ENCODE data around the gene SHC3. TPM values are rescaled to one million over a fixed set of nuclear protein-coding genes. Genes with fewer than 3 reads are reported as not detected.

SHC3 gene
- polyA plus RNA-seq, 12 donors: 0.52 to 1.4 (median 0.81) TPM; not detected in 1

DNA sequence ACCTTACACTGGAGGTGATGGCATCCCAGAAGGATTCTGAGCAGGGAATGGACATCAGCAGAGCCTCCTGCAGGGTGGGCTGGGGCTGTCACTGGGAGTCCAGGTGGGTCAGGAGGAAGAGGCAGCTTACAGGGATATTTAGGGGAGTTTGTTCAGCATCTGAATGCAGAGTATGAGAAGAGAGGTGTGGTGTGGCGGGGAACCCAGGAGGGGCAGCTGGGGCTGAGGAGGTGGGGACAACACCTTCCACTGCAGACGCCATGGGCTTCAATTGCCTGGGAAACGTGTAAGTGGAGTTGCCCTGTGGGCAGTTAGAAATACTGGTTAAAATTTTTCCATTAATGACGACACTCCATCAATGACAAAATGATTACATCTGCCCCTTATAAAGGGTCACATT, 153.9 kb downstream of the SHC3 start:
- no peak for DNase-seq

DNA sequence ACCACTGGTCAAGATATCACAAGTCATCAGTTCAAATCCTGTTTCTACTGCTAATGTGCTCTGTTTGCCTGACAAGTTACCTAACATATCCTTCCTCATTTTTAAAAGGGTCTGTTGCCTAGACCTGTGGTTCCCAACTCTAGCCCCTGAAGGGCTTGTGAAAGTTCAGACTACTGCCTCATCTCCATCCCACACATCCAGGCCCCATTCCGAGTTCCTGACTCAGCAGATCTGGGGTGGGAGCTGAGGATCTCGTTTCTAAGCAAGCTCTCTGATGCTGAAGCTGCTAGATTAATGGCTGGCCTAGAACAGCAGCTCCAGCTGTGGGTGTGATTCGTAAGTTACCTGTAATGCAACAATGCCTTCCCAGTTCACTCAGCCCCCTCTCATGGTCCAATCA, 154.9 kb downstream of the SHC3 start:
- no peak for DNase-seq

DNA sequence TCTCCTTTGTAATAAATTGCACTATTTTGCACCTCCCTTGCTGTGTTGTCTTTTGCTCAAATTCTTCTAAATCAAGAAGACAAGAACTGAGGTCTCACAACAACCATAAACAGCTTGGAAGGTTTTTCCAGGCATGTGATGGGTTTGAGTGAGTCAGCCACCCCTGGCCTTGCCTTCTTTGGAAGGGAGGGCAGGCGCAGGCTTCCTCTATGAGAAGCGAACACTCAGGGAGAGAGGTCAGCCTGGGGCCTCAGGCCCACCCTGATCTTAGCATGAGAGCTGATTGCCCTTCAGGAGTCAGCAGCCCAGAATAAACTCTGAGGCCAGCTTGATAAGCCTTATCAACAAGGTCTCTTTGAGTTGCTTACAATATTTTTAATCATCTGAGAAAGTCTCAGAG, 155.7 kb downstream of the SHC3 start:
- DNase-seq: no peak

DNA sequence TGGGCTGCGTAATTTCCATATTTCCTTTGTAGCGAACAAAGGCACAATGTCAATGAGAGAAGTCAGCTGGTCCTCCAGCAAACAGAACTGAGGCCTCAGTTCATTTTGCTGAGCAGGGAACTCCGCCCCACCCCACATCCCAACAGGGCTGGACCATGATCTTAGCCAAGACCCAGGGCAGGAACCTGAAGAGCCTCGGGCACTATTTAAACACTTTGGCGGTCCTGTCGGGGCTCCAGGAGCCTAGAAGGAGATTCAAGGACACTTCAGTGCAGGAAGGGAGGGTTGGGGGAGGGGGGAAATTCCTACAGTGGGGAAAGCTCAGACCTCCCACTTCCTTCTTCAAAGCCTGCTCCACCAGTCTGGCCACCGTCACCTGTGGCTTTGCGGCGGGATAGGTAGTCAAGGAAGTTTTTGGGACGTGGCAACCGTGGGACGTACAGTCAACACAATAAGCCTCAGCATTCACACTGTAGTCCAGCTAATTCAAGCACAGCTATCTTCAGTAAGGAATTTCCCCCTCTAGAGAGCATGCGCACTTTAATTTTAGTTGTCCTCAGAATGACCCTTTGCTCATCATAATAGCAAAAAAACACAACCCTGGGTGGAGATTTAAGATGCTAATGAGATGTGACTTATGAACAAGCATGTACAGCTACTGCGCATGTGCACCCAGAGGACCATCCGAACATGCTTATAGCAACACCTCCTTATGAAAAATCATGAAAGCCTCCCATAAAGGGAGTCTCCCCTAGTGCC, 156.4 kb downstream of the SHC3 start:
- DNase-seq: no peak

DNA sequence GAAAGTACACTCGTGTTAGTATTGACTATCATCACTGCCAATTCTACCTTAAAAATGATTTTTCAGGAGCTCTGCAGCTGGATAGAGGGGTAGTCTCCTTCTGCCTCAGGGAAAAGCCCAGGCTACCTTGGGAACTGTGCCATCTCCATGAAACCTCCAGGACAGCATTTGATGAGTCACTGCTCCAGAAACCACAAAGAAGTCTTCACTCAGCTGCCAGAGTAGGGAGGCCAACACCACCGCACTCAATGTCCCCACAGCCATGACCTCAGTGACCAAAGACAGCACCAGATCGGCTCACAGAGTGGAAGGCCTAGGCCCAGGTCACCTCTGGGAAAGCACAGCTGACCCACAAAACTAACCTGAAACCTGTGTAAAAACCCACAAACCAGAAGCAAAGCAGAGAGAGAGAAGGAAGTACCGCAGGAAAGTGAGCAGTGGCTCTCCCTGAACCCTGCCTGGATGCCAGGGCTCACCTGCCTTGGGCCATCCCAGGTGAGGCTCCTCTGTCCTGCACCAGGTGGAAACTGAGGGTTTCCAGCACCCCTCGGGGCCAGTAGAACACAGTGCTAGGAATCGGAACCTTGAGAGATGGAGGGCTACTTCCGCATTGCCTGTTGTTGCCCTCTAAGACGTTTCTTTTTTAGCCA, 157.3 kb downstream of the SHC3 start:
- no peak for DNase-seq

DNA sequence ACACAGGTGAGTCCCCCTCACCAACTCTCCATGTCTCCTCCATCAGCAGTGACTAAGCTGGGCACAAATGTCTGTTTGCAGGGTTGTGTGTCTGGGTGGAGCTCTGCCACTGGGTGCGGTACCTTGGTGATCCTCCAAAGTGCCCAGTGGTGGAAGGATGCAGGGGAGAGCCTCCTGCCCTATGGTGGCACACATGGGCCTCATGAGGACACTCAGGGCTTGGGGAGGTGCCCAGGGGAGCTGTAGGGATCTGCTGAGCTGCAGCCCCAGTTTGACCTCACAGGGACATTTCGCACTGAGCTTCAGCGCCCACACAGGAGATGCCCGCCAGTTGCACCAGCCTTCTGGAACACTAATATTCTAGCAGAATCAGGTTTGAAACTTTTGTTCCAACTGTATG, 157.9 kb downstream of the SHC3 start:
- DNase-seq: no peak

DNA sequence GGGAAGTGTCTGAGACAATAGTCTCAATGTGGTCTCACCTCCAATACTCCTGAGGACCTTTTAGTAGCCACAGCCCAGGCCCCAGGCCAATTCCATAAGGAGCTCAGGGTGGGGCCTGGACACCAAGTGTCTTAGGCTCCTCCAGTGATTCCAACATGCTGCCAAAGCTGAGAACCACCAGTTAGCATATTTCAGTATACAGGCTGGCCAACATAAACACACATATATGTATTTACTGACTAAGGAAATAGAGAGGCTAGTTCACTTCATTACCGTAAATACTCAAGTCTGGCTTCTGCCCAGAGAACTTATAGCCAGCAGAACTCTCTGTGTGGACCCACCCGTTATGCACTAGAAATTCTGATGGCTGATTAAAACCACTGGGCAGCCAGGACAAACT, 163.3 kb downstream of the SHC3 start:
- DNase-seq: no peak

DNA sequence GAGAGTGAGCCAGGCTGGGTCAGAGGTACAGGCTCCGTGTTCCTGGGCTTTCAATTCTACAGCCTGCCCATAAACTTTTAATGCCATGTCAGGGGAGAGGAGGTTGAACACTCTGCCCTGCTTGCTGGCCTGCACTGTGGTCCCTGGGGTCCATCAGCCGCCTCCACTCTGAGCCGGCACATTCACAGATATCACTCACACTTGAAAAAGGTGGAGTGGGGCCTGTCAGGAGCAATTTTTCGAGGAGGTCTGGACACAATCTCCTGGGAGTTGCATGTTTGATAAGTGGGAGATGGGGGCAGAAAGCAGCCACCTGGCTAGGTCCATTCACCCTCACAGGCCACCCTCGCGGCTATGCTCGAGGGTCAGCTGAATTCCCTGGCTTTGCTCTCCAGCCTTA, 164.5 kb downstream of the SHC3 start:
- no peak for DNase-seq

DNA sequence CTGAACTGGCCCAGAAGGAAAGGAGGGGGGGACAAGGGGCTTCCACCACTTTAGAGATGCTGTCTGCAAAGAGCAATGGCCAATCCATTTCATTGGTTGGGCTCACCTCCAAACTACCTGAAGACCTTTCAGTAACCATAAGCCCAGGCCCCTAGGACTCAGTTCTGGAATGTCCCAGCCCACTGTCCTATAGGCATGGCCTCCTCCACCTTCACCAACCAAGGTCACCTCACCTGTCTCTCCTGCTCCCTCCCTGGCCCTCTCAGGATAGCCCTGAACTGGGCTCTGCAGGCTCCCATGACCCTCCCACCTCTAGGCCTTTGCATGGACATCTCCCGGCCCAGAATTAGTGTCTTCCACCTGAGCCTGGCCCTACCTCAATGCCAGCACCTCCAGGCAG, 165.0 kb downstream of the SHC3 start:
- DNase-seq: no peak

DNA sequence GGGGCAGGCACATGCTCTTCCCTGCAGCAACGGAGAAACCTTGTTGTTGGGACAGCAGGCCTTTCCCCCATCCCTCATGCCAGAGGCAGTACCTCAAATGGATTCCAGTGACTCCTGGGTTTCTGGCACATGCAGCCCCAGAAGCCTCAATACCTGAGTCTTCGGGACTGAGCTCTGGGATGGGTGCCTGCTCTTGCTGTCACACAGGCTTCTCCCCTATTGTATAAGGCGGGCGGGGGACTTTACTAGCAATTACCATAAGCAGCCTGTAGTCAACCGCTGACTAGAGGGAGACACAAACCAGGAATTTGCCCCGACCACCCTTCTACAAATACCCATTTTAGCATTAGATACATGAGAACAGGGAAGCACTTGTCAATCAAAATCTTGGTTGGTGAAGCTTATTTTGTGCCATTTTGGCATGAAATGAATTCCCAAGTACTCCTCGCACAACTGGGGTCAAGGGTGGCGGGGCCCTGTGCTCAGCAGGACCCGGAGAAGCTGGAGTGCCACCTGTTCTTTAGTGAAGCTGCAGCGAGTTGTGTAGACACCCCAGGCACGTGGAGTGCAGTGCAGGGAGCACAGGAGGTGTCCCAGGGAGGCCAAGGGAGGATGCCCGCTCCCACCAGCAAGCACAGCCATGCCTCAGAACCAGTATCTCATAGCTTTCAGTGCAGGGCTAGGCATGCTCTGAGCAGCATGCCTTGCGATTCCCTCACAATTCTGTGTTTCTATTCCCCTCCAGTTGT, 166.2 kb downstream of the SHC3 start:
- no peak for DNase-seq

DNA sequence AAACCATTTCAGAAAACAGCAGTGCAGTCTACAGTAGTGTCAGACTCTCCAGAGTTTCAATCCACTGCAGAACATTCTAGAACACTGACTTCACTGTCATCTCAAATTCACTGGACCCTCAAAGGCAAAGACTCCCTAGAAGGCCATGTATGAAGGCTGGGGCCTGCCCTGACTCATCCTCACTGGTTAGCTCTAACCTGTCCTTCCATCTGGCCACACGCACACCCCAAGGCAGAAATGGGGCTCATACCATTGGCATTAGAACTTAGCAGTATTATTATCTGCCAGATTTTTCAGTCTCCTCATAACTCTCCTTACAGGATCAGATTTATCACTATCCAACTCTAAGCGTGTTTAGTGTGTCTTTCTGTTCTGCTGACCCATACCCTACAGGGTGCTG, 166.9 kb downstream of the SHC3 start:
- DNase-seq: no peak

DNA sequence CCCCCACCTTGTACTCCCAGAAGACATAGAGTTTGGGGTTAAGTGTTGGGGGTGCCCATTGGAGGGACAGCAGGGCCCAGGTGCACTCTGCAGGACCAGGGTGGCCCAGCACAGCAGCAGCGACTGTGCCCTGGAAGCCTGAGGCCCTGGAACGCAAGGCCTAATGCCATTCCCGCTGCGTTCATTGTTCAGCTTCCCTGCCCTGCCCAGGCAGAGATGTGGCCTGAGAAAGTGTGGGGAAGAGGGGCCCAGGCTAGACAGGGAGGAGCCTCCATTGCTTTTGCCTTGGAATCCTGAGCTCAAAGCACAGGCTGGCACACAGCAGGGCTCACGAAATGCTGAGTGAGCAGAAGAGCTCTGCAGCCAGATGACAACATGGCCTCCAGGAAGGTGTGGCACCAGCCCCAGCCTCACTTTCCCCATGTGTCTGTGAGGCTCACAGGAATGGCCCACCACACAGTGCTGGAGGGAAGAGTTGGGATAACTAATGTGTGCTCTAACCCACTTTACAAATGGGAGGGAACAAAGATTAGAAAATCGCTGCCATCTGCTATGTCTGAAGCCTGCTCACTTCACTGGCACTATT, 168.0 kb downstream of the SHC3 start:
- DNase-seq: no peak

DNA sequence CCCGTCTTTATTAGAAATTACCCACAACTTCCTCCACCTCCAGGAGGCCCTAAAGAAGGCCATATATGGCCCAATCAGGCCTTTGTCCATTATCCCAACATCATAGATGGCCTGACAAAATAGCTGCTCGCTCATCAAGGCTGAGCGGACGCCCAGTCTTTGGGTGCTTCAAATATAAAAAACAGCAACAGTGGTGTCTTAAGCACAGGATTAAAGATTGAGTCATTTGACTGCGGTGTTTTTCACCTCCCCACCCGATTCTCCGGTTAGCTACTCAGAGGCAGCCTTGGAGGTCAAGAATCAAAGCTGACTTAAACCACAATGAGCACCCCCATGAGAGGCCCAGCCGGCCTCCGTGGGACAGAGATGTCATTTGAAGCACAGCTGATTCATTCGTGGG, 168.6 kb downstream of the SHC3 start:
- DNase-seq: no peak

DNA sequence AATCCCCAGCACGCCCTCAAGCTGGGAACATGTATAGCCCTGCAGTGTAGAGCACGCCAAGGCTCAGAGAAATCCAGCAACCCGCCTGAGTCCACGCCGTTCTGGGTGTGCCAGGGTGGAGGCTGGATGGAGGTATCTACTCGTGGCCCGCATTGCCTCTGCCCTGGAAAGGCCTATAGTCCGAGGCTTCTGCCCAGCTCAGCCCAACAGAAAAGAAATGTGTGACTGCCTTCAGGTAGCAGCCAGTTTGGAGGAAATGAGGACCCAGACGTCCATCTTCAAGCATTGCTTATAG, 169.1 kb downstream of the SHC3 start:
- DNase-seq: no peak

DNA sequence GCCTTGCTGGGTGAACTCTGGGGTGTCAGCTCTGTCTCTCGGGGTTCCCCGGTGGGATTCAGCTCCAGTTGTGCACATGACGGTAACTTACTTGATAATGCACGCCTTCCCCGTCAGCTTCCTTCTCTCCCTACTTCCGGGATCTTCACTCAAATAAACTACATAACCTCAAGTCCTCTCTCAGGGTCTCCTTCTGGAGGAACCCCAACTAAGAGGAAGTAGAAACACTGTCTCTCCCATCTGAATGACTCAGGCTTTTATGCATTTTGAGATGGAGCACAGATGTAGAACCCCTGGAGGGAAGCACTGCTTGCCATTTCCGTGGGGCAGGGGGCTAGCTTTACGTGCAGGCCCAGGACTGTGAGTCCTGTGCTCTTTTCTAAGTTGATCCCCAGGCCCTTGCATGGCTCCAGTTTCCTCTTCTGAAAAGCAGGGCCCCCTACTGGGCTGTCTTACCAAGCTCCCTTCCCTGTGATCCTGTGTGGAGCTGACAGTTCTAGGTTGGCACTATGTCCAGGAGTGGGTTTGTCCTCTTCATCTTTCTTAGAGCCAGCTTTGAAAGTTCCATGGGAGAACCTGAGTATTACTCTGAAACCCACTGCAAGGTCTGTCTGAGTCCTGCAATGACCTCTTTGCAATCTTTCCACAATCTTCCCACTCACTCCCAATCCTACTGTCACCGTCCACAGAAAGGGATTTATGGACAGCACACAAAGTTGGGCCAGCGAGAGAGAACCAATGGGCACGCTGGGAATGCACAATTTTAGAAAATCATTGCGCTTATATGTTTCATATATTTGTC, 169.7 kb downstream of the SHC3 start:
- no peak for DNase-seq

DNA sequence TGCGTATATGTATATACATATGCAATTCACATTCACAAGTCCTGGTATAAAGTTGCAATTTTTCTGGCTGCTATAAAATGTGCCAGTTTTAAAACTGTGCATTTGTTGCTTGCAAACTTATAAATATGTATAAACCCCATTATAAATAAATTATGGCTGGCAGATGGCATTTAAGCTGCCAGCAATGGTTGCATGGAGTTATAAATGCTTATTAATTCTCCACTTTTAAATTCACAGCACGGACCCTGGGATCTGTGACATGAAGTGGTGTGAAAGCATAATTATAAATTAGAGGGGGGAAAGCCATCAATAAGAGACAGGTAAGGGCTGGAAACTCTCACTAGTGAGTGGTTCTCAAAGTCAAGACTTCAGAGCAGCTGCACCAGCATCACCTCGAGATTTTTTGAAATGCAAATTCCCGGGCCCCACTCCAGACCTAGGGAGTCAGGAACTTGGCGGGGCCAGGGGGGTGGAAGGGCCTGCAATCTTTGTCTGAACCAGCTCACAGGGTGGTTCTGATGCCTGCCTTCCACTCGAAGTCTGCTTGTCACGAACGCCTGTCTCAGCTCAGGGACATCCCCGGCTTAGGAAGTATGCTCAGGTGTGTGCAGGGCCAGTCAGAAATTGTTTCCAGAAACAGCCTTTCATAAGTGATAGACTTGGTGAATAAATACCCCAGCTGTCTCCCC, 170.4 kb downstream of the SHC3 start:
- DNase-seq: no peak

DNA sequence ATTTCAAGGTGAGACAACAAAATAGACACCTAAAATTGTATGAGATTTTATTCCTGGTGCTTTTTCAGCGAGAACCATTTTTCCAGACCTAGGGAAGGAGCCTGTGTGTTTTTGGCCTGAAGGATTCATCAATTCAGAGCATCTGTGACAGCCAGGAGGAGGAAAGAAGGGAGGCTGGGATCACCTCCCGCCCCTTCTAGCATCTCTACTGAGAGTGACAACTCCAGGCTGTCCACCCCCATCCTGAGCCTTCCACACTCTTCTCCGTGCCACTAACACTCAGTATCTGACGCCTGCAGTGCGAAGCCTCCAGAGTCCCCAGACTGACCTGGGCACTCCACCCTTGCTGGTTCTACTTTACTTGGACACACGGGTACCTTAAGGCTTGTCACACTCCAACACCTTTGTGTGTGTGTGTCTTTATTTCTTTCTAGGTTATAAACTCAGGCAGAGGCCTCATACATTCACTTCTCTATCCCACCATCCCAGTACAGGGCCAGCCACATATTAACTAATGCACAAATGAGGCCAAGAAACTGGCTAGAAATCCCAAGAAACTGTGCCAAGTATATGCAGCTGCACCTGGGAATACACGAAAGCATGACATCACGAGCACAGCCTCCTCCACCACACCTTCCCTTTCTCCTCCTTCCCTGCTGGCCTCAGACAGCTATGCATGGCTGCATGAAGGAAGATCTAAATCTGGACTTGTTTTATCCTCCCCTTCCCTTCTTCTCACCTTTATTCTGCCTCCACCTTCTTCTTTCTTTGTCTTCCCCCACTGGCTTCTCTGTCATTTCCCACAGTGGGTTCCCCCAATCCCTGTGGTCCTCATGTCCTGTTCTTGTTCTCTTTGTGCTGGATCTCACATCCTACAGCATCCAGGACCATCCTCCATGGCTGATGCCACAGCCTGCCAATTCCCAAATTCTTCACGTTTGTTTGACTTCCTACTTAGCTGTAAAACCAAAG, 171.3 kb downstream of the SHC3 start:
- no peak for DNase-seq

DNA sequence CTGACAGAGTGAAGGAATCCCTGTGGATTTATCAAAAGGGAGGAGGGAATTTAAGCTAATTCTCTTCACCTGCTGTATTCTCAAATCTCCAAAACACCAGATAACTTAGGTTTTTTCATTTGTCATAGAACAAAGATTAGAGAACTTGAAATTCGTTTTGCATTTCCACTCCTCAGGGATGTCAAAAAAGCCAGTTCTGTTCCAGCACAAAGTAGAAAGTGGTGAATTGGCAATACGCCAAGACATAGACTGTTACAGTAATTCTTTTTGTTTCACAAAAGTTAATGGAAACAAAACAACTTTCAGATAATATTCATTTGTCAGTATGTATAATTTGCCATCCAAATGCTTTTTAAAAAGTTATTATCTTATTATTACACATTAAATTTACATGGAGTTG, 172.4 kb downstream of the SHC3 start:
- no peak for DNase-seq

DNA sequence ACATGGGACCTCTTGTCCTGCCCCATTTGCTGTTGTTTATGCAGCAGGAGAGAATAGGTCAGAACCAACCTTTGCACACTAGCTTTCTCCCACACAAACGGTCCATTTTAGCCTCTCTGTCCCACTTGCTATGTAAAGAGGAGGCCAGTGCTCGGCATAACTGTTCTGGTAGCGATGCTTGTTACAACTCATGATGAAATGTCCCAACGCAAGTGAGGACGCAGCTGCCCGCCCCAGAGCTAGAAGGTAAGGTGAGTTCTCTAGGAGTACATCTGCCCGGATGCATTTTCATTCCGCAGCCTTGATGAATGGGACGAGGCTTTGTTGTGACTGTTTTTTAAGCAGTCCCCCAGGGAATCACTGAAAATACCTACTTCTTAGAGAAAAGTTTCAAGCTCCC, 173.3 kb downstream of the SHC3 start:
- DNase-seq: no peak

DNA sequence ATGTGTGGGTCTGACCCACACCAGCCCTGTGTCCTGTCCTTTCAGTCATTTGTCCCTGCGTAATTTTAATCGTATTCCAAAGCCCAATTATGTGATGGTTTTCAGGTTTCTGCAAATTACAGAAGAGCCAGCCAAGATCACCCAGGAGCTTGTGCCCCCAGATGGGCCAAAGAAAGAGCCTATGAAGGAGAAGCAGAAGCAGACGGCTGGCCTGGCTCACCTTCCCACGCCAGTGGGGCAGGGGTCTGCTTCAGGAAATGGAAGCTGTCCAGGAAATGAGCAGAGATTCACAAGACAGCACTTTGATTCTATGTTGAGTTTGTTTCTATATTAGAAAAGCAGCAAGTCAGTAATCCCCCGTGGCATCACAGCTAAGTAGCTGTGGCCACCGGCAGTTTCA, 175.6 kb downstream of the SHC3 start:
- no peak for DNase-seq
